ENCODE measurements around the gene TMEM234.

GRCh38 chr1:32231843-32232432, 9.8 kb upstream of the TMEM234 start:
- TF ChIP-seq, protein P1, sequence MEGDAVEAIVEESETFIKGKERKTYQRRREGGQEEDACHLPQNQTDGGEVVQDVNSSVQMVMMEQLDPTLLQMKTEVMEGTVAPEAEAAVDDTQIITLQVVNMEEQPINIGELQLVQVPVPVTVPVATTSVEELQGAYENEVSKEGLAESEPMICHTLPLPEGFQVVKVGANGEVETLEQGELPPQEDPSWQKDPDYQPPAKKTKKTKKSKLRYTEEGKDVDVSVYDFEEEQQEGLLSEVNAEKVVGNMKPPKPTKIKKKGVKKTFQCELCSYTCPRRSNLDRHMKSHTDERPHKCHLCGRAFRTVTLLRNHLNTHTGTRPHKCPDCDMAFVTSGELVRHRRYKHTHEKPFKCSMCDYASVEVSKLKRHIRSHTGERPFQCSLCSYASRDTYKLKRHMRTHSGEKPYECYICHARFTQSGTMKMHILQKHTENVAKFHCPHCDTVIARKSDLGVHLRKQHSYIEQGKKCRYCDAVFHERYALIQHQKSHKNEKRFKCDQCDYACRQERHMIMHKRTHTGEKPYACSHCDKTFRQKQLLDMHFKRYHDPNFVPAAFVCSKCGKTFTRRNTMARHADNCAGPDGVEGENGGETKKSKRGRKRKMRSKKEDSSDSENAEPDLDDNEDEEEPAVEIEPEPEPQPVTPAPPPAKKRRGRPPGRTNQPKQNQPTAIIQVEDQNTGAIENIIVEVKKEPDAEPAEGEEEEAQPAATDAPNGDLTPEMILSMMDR (conservative IDR thresholded peaks at IDR 0.05; ENCODE audit: low read depth, low read length): no peak
- TF ChIP-seq EZH2phosphoT487 (IDR thresholded peaks at IDR 0.05; ENCODE audit: borderline replicate concordance, low read length): no peak
- TF ChIP-seq EZH2 (IDR thresholded peaks at IDR 0.05; ENCODE audit: low read length, unreplicated experiment): no peak
